ENCODE measurements around the gene OR8B4.
A peak's percentile ranks its signal among the peaks of the same experiment; 100 is the strongest.

OR8B4 gene, protein sequence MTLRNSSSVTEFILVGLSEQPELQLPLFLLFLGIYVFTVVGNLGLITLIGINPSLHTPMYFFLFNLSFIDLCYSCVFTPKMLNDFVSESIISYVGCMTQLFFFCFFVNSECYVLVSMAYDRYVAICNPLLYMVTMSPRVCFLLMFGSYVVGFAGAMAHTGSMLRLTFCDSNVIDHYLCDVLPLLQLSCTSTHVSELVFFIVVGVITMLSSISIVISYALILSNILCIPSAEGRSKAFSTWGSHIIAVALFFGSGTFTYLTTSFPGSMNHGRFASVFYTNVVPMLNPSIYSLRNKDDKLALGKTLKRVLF

GRCh38 chr11:124424384-124424921 lies at the start of gene OR8B4:
OR8B4 (minus strand) TSS chr11:124424871; CDS start chr11:124424871, 0 bp downstream.
- DNase-seq (ENCODE audit: low spot score): no peak

GRCh38 chr11:124474079-124474478 lies 49.4 kb upstream of the OR8B4 start:
- DNase-seq (ENCODE audit: low spot score): no peak

GRCh38 chr11:124473476-124473875 lies 48.8 kb upstream of the OR8B4 start:
- no peak for DNase-seq (ENCODE audit: low spot score)

DNA sequence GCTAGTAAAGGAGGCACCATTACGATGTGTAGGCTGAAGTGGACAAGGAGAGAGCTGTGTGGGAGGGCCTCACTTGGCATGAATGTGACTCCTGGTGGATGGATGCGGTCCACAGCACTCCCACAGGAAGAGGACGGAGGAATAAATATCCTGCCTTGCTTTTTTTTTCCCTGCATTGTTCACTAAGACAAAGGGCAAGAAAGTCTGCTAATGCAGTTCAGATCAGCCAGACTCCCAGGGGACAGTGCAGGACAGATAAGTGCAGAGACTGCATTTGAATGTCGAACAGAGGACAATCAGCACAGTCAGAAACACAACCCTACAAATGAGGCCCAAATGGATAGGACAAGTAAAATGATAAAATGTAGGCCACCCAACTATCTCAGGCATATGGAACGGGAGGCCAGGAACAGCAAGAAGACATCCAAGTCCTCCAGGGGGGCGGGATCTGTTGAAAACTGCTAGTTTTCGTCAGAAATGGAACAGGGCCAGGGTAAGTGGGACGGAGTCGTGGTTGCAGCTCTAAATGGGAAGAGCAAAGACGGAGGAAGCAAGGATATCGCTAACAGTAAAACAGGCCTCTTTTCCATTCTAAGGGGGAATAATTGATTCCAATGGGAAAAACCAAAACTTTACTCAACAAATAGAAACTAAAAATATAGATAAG lies 46.0 kb upstream of the OR8B4 start:
- no peak for DNase-seq (ENCODE audit: low spot score)

DNA sequence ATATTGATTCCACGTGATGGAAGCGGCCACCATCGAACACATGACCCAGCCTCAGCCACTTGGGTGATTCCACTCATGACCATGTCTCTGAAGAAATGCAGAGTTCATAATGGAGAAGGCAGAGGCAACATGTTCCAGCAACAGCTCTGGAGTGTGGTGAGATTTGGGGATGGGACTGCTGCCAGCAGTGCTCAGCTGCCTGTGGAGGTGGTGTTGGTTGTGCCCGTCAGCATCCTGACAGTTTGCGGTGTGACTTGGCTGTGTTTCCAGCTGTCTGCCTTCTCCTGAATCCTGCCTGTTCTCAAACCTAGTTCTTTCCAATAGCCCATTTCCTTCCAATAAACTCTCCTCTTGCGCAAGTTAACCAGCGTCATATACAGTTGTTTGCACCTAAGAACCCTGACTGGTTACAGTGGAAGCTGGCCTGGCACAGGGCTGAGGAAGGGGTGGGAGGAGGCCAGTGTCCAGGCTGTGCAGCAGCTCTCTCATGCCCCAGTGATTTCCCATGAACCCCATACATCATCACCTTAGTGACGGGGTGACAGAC lies 42.8 kb upstream of the OR8B4 start:
- no peak for DNase-seq (ENCODE audit: low spot score)

GRCh38 chr11:124465368-124465767 lies 40.7 kb upstream of the OR8B4 start:
- DNase-seq (ENCODE audit: low spot score): no peak

DNA sequence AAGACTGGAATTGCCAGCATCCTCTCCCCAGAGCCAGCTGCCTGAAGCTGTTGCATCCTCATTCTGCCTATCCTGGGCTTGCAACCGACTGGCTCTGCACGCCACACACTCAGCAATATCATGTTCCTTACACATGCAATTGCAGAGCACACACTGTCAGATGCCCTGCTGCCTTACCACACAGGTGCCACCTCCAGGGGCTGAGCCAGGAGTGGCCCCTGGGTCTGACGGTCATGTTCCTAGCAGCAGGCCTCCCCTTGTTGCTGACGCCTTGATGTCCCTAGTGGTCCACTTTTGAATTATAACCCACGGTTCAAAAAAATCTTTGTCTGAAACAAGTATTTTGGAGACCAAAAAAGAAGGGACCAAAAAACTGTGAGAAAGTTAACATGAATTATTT lies 39.3 kb upstream of the OR8B4 start:
- no peak for DNase-seq (ENCODE audit: low spot score)

- DNase-seq (ENCODE audit: low spot score): no peak
Measured at GRCh38 chr11:124463324-124463723, 38.7 kb upstream of the OR8B4 start.

DNA sequence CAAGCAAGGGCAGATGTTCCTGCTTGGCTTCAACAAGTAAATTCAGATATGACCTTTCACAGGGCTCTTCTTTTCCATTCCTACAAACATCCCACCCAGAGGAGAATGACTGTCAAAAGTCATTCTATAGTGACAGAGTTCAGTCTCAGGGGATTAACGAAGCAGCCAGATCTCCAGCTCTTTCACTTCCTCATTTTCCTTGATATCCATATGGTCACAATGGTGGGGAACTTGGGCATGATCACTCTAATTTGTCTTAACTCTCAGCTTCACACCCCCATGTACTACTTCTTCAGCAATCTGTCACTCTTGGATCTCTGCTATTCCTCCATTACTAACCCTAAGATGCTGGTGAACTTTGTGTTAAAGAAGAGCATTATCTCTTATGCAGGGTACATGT lies 35.8 kb upstream of the OR8B4 start:
- DNase-seq (ENCODE audit: low spot score): no peak

DNA sequence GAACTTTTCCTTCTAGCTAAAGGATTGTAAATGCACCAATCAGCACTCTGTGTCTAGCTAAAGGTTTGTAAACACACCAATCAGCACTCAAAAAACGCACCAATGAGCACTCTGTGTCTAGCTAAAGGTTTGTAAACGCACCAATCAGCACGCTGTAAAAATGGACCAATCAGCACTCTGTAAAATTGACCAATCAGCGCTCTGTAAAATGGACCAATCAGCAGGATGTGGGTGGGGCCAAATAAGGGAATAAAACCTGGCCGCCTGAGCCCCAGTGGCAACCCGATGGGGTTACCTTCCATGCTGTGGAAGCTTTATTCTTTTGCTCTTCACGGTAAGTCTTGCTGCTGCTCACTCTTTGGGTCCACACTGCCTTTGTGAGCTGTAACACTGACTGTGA lies 34.7 kb upstream of the OR8B4 start:
- peak; percentile 5 for DNase-seq (ENCODE audit: low spot score)

DNA sequence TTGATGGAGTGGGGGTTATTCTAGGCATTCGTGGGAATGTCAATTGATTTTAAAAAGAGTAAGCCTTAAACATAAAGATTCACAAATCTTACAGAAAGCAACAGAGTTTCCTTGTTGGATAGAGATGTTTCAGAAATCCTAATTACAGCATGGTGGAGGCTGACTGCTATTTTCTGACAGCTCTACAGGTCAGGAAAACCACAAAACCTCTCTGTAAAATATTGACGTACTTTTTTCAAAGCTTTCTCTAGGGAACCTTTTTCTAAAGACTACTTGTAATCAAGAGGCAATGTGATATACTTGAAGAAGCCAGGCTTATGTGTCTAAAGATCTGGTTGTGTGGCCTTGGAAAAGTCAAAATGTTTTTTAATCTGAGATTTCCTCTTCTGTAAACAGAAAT lies 29.9 kb upstream of the OR8B4 start:
- no peak for DNase-seq (ENCODE audit: low spot score)

GRCh38 chr11:124446916-124447315 lies 22.2 kb upstream of the OR8B4 start:
- no peak for DNase-seq (ENCODE audit: low spot score)

DNA sequence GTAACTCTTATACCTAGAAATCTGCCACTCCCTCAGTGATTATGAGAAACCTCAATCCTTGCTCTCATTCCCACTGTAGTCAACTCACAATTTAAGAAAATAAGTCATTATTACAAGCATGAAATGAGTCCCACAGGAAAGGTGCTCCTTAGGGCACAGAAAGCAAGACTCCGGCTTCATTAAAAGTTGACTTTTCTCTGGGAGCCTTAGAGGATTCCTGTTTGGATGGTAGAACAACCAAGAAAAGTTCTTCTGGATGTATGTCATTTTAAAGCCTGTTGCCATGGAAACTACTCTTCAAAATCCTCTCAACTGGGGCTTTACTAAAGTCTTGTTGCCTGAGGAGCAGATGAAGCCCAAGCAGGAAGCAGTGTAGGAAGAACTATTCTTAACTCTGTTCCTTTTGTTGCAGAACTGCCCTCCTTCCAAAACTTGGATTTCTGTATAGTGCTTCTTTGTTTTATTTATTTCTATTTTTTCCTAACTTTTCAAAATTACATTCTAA lies 21.0 kb upstream of the OR8B4 start, which contains the start of gene OR8B8:
Gene OR8B8 (minus strand): TSS at position 51 of the 505 bp plus-strand sequence. CDS start 4,611 bp downstream, outside the sequence.
- no peak for DNase-seq (ENCODE audit: low spot score)

DNA sequence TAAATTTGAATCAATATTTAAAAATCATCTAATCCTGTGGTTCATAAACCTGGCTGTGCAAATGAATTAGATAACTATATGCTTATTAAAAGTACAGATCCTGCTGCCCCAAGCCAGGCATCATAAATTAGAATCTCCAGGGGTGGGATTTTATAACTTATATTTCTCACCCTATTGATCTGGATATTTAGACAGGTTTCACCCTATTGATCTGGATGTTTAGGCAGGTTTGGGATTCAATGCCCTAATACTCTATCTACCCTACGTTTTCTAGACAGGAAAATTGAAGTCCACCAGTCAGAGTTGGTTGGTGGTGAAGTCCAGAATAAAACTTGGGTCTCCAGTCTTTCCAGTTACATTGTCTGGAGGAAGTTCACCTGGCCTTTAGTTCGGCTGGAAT lies 18.2 kb upstream of the OR8B4 start:
- no peak for DNase-seq (ENCODE audit: low spot score)

DNA sequence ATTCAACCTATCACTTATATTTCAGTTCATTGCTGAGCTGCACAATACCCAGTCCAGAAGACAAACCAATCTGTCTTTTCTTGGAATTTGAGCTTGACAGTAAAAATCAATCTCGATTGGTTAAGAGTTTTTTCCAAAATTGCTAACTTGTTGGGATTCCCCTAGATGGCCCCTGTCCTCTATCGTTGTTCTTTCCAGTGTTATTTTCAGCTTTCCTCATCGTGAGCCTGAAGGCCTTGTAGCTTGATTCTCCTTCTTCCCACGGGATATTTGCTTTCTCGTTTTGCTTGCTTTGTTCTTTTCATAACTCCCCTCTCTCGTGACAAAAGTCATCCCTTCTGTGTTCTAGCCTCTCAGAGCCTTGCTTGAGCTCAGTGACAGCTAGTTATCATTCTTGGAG lies 17.8 kb upstream of the OR8B4 start:
- no peak for DNase-seq (ENCODE audit: low spot score)

DNA sequence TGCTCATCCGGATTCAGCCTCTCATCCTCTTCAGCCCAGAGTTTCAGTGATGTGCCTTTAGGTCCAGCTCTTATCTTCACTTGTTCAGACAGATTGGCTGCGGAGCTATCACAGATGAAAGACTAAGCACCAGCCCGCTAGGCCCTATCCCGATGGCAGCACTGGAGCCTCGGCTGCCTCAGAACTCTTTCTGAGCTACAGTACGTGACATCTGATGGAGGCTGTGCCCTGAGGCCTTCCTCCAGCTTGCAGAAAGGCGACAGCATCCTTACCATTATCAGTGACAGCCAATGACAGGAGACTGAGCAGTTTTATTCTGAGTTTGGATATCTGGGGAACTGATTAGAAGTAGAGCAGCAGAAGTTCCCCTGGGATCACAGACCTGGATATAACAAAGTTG lies 16.8 kb upstream of the OR8B4 start:
- no peak for DNase-seq (ENCODE audit: low spot score)

- DNase-seq (ENCODE audit: low spot score): no peak
Measured at GRCh38 chr11:124441081-124441480, 16.4 kb upstream of the OR8B4 start.

DNA sequence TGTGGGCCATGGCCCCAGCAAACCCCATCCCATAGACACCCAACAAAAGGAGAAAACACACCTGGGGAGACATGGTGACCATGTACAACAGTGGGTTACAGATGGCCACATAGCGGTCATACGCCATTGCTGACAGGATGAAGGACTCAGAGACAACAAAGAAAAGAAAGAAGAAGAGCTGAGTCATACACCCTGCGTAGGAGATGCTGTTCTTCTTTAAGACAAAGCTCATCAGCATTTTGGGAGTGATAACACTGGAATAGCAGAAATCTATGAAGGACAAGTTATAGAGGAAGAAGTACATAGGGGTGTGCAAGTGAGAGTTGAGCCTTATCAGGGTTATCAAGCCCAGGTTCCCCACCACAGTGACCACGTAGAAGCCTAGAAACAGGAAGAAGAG lies 15.9 kb upstream of the OR8B4 start:
- no peak for DNase-seq (ENCODE audit: low spot score)

GRCh38 chr11:124434699-124435098 lies 10.0 kb upstream of the OR8B4 start:
- no peak for DNase-seq (ENCODE audit: low spot score)

DNA sequence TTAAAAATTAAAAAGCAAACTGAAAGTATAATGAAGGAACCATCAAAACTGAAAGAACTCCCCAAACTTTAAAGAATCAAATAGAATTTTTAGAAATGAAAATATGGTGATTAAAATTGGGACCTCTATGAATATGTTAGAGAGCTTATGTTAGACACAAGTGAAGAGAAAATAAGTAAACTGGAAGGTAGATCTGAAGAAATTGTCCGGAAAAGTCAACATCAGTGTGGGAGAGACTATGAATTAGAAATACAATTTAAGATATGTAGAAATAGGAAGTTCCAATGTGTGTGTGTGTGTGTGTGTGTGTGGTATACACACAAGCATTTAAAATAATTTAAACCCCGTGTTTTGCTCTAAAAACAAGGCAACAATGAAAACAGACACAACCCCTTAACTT lies 4.9 kb upstream of the OR8B4 start:
- no peak for DNase-seq (ENCODE audit: low spot score)

DNA sequence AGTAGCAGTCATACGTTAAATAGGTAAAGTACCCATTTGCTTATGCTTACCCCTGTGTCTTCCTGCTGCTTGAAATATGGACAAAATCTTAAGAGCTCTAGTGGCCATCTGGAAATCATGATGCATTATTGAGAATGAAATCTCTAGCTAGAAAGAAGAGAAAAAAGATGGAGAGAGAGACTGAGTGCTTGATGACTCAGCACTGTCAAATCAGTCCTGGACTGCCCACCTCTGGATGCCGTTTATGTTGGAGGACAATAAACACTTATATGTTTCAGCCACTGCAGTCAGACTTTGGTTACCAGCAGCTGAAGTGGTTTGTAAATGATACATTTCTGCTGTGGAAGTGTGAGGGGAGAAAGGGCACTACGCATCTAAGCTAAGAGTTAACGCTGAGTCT lies 3.6 kb downstream of the OR8B4 start:
- DNase-seq (ENCODE audit: low spot score): no peak

DNA sequence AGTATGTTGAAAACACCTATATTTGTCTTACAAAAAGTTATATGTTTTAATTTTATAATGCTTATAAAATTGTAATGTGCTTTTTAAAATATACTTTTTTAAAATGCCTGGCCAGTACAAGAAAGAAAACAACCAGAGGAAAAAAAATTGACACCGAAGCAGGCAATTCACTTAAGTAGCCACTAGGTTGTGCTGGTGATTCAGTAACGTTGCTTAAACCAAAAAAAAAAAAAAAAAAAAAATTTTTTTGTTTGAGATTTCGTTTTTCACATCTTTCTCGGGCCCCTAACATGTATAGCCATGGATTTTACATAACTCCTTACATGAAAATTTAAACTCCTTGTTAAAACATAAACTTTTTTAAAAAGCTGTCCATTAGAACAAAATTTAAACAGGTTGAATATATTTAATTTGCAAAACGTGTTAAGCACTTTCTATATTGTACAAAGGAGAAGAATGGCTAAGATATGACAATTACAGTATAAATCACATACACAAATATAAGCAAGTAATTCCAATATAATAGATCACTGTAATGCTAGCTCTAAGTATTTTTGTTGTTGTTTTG lies 9.2 kb downstream of the OR8B4 start:
- peak; percentile 59 for DNase-seq (ENCODE audit: low spot score)

DNA sequence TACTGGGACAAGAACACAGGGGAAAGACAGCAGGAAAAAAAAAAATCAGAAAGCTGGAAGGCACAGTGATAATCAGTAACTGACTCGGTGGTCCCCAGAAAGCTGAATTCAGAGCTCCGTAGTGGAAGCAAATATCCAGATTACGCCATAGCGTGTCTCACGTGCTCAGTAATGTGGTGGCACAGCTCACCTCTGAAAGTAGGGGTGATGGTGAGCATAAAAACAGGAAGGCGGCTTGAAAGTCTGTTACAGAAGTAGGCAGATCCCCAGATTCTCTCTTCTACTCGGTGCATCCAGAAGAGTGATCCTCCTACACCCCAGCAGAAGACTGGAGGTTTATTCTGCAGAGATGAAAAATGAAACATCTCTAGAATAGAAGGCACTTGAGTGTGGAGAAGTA lies 14.8 kb downstream of the OR8B4 start:
- no peak for DNase-seq (ENCODE audit: low spot score)
